ENCODE results near the gene SPRY4.

The SPRY4 gene

DNA sequence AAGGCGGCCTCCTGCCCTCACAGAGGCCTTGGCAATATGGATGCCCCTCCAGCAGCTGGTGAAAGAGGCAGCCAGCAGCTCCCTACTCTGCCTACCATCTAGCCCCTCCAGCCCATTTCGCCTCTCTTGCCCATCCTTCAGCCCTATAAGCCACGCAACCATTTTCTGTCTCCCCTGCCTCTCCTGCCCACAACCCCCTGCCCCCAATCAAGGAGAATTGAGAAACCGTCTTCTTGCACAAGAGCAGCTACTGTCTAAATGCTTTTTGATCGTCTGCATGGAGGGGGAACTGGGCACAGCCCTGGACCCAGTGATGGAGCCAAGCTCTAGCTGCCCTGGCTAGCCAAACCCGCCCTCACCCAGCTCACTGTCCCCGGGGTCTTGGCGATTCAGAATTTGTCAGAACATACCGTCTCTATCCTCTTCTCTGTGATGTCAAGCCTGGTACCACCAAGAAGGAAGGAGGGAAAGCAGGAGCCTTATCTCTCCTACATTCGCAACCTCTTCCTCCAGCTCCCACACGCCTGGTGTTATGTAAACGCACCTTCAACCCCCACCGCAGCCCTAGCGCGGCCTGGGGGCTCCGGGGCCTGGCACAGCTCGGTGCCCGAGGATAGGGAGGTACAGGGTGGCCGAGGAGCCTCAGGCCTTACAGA lies 1.2 kb downstream of the SPRY4 start:
- DNase-seq (ENCODE audit: low read depth) = peak; percentile 87
- H3K4me3 ChIP-seq (ENCODE audit: low read depth, low read length) = peak overlapping the region; percentile 91
- TF ChIP-seq, protein P1, sequence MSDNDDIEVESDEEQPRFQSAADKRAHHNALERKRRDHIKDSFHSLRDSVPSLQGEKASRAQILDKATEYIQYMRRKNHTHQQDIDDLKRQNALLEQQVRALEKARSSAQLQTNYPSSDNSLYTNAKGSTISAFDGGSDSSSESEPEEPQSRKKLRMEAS (IDR thresholded peaks at IDR 0.05; ENCODE audit: low read depth, low read length) = no peak
- TF ChIP-seq POLR2A (IDR thresholded peaks at IDR 0.05; ENCODE audit: extremely low read depth, insufficient read length) = no peak
- no peak for TF ChIP-seq MYC (IDR thresholded peaks at IDR 0.05; ENCODE audit: low read depth, low read length)
- TF ChIP-seq CTCF (IDR thresholded peaks at IDR 0.05; ENCODE audit: low read depth, low read length) = no peak

DNA sequence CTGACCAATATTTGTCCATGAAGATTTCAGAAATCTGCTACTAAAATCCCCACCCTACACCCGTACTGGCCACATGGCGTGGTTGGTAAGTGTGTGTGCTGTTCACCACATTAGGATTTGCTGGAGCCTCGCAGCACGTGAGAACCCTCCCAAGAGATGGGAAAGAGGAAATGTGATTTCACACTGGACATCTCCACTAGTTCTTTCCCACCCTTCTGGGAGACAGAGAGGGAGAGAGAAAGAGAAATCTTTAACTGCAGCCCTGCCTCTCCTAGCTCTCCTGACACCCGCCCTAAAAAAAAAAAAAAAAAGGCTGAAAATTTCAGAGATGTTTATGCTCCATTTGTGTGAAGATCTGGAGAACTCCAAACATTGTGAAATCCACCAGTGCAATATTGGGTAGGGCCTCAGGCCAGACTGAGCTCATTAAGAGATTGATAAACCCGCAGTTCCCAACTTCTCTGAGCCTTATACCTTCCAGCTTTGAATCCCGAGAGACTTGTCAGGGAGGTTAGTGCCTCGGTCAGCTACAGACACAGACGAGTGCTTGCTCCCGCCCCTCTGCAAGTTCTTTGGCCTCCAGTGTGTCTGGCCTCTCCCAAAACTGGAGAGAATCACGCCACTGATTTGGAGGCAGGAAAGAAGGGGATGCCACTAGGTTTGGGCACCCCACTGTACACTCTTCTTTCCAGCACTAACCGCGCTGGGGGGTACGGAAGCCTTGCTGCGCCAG lies 1.9 kb downstream of the SPRY4 start:
- H3K4me3 ChIP-seq (ENCODE audit: low read depth, low read length) = peak overlapping the region; percentile 91
- TF ChIP-seq, protein P1 (IDR thresholded peaks at IDR 0.05; ENCODE audit: low read depth, low read length) = peak; percentile 71
- no peak for TF ChIP-seq POLR2A (IDR thresholded peaks at IDR 0.05; ENCODE audit: extremely low read depth, insufficient read length)

GRCh38 chr5:142322403-142322746 lies 2.4 kb downstream of the SPRY4 start:
- no peak for DNase-seq (ENCODE audit: low read depth)
- TF ChIP-seq POLR2A (IDR thresholded peaks at IDR 0.05; ENCODE audit: extremely low read depth, insufficient read length) (no peak), MYC (IDR thresholded peaks at IDR 0.05; ENCODE audit: low read depth, low read length) (no peak), CTCF (IDR thresholded peaks at IDR 0.05; ENCODE audit: low read depth, low read length) (no peak)
- TF ChIP-seq, protein P1 (IDR thresholded peaks at IDR 0.05; ENCODE audit: low read depth, low read length) = no peak
- peak overlapping the region; percentile 91 for H3K4me3 ChIP-seq (ENCODE audit: low read depth, low read length)

More for the DNA sequence above, 1.9 kb downstream of the SPRY4 start:
- peak; percentile 79 for DNase-seq (ENCODE audit: low read depth)

DNA sequence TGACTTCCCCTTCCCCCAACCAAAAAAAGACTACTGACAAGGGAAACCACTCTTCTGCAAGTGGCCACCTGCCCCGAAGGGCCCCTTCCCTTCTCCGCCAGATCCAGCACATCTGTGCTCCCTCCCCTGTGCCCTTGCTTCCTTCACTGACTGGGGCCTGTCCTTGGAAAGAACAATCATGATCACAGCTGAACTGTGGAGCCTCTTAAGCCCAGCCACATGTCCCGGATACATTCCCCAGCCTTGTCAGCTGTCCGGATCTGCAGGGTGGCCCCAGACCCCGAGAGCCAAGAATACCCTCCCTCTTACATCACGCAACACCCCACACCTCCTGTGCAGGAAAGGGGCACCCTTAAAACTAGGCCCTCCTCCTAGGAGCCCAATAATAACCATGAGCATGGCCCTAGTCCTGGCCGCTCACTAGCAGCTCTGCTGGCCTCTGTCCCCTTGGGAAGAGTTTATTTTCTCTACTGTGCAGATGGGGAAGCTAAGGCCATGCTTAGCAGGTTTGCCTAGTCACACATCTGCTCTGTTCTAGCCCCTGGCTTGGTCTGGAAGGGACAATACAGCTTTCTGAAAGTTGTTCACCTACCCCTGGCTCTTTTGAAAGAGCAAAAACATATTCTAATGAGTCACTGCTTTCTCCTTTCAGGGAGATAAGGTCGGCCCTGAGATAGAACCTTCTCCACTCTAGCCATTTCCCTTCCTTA lies 3.8 kb downstream of the SPRY4 start:
- H3K4me3 ChIP-seq (ENCODE audit: low read depth, low read length) = peak overlapping the region; percentile 60
- TF ChIP-seq MYC (IDR thresholded peaks at IDR 0.05; ENCODE audit: low read depth, low read length) (peak; percentile 45; the same call in 1 of the 2 replicates), POLR2A (IDR thresholded peaks at IDR 0.05; ENCODE audit: extremely low read depth, insufficient read length) (no peak)
- TF ChIP-seq, protein P1 (IDR thresholded peaks at IDR 0.05; ENCODE audit: low read depth, low read length) = 0 out of 2 replicates have a peak, but pooled peaks have one; percentile 33
- peak; percentile 86 for DNase-seq (ENCODE audit: low read depth)

DNA sequence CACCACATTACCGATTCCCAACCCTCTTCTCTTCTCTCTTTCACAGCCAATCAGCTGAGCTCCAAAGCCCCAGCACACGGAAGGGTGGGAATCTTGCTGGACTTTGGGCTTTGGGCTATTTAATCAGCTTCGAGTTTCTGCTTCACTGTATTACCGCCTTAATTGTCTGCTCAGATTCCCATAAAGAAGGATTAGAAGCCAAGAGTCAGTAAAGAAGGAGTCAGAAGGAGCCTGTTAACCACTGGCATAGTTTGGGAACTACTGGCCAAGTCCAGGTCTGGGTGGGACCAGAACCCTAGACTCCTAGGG lies 4.4 kb downstream of the SPRY4 start:
- TF ChIP-seq, protein P1 (IDR thresholded peaks at IDR 0.05; ENCODE audit: low read depth, low read length) = no peak
- TF ChIP-seq POLR2A (IDR thresholded peaks at IDR 0.05; ENCODE audit: extremely low read depth, insufficient read length) (no peak), CTCF (IDR thresholded peaks at IDR 0.05; ENCODE audit: low read depth, low read length) (no peak), MYC (IDR thresholded peaks at IDR 0.05; ENCODE audit: low read depth, low read length) (no peak)

GRCh38 chr5:142319560-142320429 lies 5.0 kb downstream of the SPRY4 start:
- peak overlapping the region; percentile 60 for H3K4me3 ChIP-seq (ENCODE audit: low read depth, low read length)
- no peak for TF ChIP-seq CTCF (IDR thresholded peaks at IDR 0.05; ENCODE audit: low read depth, low read length)
- no peak for TF ChIP-seq MYC (IDR thresholded peaks at IDR 0.05; ENCODE audit: low read depth, low read length)
- TF ChIP-seq, protein P1 (IDR thresholded peaks at IDR 0.05; ENCODE audit: low read depth, low read length) = no peak
- no peak for TF ChIP-seq POLR2A (IDR thresholded peaks at IDR 0.05; ENCODE audit: extremely low read depth, insufficient read length)
- DNase-seq (ENCODE audit: low read depth) = no peak

More for the DNA sequence above, 4.4 kb downstream of the SPRY4 start:
- peak overlapping the region; percentile 60 for H3K4me3 ChIP-seq (ENCODE audit: low read depth, low read length)
- no peak for DNase-seq (ENCODE audit: low read depth)
